Breast epithelium (tissue), 3 donors: ENCODE results near the gene PTGFRN.

ENCODE experiments used
- POLR2A ChIP-seq: fragments of 450-650 bp; IDR thresholded peaks from one replicate; pipeline ENCODE4 v1.6.1; 2016; ENCODE audit warnings: antibody characterized with exemption, mild to moderate bottlenecking, moderate library complexity
- POLR2AphosphoS5 ChIP-seq, 3 donors: sonication (generic); formaldehyde crosslinking; IDR thresholded peaks; one replicate each; pipeline ENCODE4 v1.6.1; 2017; ENCODE audit warnings: antibody characterized with exemption in 3 of 3
- TF ChIP-seq, protein P1 (sequence below), 3 donors: fragments of 450-650 bp; IDR thresholded peaks; one replicate each; pipeline ENCODE4 v1.5.1; 2016 to 2017; ENCODE audit warnings: antibody characterized with exemption in 3 of 3, mild to moderate bottlenecking in 3 of 3, moderate library complexity in 3 of 3

DNA sequence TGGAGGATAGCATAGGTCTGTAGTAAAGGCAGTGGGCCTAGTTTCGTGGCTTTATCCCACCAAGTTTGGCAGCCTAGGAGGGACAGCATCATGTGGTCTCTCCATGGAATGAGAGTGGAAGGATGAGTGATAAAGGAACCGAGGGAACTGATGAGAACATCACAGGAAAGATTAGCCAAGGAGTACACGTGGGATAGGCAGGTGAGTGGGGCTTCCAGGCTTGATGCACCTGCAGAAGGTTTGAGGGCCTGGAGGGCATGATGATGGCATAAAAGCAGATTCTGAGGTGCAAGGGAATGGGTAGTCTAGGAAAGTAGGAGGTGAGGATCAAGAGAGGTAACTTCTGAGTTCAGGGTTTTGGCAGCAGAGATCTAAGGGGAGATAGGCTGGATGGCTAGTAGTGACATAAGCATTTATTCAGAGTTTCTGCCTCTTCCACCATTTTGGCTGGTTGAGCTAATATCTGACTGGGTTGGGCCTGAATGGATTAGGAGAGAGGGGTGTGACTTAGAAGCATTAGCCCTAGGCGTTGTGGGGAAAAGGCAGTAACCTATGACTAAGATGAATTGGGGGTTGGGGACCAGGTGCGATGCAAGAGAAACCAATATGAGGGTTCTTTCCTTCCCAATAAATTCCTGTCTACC, 9.1 kb downstream of the PTGFRN start:
- TF ChIP-seq, protein P1, sequence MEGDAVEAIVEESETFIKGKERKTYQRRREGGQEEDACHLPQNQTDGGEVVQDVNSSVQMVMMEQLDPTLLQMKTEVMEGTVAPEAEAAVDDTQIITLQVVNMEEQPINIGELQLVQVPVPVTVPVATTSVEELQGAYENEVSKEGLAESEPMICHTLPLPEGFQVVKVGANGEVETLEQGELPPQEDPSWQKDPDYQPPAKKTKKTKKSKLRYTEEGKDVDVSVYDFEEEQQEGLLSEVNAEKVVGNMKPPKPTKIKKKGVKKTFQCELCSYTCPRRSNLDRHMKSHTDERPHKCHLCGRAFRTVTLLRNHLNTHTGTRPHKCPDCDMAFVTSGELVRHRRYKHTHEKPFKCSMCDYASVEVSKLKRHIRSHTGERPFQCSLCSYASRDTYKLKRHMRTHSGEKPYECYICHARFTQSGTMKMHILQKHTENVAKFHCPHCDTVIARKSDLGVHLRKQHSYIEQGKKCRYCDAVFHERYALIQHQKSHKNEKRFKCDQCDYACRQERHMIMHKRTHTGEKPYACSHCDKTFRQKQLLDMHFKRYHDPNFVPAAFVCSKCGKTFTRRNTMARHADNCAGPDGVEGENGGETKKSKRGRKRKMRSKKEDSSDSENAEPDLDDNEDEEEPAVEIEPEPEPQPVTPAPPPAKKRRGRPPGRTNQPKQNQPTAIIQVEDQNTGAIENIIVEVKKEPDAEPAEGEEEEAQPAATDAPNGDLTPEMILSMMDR (IDR thresholded peaks at IDR 0.05) = no peak
- no peak for TF ChIP-seq POLR2A
- no peak for TF ChIP-seq POLR2AphosphoS5 (IDR thresholded peaks at IDR 0.05)
